GM19324 (cell line): ENCODE data around the gene MAGI1.
"Not testable (repeated sequence)": the region's sequence is repeated elsewhere in the genome, so short reads cannot be mapped to it uniquely, and the experiment has no call there.

Source experiments
- ATAC-seq: cut with Tn5 transposase; IDR thresholded peaks from one replicate; pipeline ENCODE4 v1.9.1; 2021; ENCODE audit warnings: mild to moderate bottlenecking, moderate library complexity; ENCODE audit not compliant: unreplicated experiment, low FRiP score

Gene MAGI1

DNA sequence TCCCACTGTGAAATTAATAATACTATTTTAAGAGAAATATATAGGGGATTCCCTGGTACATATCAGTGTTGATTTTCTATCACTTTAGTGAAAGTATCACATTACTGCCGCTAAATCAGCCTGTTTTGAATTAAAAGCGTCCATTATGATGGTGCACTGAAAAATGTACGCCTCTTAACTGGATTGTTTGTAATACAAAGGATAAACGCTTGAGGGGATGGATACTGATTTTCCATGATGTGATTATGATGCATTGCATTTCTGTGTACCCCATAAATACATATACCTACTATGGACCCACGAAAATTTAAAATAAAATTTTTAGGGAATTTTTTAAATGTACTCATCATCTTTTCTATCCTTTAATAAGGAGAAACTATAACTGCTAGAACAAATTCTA is 478.6 kb downstream of the MAGI1 start:
- no peak for ATAC-seq

- ATAC-seq, result no peak
Measured at GRCh38 chr3:65559643-65560042, 479.1 kb downstream of the MAGI1 start.

DNA sequence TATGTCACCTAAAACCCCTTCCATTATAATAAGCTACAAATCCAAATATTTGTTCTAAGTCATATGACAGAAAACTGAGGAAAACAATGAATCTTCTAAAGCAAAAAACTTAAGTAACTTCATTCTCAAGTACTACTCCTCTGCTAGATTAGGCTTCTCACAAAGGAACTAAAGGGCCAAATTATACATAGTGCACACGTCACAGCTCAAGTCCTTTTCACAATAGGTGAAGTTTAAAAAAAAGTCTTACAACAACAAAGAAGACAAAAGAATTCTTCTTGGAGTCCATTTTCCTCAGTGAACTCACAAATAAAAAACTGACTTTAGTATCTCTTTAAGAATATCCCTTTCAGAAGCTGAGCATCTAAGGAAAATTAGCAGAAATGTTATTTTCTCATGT is 479.9 kb downstream of the MAGI1 start:
- ATAC-seq, result no peak

DNA sequence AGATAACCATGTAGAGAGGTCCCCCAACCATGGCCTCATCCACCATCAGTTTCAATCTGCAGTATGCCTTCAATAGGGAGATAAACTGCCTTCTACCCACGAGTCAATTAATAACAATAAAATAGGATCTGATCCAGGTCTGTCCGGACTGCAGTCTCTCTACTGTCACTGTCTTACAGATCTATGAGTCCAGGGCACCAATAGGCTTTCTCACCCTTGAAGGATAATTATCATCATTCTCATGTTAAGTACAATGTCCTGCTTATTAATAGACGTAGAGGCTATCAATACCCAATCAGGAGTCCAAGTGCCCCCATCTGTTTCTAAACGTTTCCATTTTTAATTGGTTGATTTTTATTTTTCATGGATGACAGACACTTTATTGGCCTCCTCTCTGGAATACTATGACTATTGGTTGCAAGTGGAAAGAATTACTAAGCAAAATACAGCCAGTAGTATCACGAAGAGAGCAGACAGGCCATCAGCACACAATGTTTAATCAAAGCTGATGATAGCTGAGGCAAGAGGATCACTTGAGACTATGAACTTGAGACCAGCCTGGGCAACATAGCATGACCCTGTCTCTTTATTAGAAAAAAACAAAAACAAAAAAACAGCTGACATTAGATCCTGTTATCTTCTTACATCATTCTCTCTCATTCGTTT is 480.7 kb downstream of the MAGI1 start:
- ATAC-seq, result no peak

- ATAC-seq, result no peak
Measured at GRCh38 chr3:65556934-65557577, 481.7 kb downstream of the MAGI1 start.

- no peak for ATAC-seq
Measured at GRCh38 chr3:65552434-65552833, 486.3 kb downstream of the MAGI1 start.

GRCh38 chr3:65551945-65552344 is 486.8 kb downstream of the MAGI1 start:
- ATAC-seq, result no peak

DNA sequence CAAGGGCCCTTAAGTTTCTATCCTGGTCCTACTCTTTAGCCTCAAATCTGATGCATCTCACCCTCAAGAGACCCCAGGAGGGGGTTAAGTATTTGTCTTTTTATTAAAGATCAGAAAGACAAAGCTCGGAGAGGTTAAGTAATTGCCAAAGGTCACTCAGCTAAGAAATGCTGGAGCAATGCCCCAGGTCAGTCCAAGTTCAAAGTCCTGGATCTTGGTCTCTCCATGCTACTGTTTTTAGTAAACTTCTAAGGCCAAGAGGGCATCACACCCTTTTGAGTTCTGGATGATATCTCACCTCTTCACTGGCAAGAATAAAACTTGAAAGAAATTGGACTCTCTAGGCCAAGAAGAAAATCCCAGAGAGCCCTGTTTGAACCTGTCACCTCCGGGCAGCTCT is 488.6 kb downstream of the MAGI1 start:
- ATAC-seq, result no peak

DNA sequence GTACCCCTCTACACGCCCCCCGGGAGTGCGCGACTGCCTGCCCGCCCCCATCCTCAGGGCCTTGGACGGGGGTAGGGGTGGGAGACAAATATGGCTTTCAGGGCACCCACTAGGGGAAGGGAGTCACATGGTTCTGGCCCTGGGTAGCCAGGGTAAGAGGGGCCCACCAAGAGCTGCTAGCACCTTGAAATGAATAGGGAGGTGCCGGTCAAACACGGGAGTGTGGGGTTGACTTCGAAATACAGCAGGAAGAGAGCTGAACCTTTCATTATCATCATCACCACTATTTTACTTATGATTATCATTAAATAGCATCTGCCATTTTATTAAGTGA is 489.1 kb downstream of the MAGI1 start:
- no peak for ATAC-seq

DNA sequence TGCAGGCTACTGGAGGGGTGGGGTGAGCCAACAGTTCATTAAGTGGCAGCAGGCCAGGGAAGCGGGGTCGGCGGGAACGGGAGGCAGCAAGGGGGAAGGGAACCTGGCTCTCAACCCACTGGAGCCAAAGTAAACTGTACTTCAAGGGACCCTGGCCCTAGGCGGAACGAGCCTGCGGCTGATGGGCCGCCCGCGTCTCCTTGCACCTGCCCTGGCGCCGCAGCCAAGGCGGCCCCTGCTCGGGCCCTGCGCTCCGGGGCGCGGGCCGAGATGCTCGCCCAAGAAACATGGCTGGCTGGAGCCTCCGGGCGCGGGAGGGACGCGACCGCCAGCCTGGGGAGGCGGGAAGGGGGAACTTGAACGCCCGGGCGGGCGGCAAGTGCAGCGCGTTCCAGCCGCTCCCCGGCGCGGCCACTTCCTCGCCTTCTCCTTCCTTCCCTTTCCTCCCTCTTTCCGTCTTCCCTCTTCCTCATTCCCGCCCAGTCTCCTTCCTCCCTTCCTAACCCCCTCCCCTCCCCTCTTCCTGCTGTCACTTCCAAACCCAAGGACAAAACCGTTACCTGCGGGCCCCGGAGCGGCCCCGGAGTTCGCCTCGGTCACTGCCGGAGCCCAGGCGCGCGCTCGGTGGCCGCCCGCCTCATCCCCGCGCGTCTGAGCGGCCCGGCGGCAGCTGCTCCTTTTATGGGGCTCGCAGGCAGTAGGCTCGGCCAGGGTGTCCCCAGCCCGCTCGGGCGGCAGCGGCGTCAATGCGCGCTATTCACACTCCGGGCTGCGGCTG is 489.7 kb downstream of the MAGI1 start:
- ATAC-seq, result no peak

DNA sequence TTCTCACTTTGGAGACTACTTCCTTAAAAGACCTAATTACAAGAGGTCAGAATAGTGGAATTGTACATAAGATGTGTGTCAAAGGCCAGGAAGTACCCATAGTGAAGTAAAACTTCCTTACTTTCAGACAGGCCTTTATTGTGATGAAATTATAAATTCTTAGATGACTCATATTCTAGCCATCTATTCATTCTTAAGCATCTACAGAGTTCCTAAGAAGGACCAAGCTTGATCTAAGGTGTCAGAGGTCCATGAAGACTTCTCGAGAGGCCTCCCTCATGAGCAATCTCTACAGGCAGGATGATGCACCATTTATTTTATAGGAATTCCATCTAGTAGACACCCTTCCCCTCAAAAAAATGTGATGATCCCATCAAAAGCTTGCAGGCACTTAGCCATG is 493.3 kb downstream of the MAGI1 start:
- no peak for ATAC-seq

DNA sequence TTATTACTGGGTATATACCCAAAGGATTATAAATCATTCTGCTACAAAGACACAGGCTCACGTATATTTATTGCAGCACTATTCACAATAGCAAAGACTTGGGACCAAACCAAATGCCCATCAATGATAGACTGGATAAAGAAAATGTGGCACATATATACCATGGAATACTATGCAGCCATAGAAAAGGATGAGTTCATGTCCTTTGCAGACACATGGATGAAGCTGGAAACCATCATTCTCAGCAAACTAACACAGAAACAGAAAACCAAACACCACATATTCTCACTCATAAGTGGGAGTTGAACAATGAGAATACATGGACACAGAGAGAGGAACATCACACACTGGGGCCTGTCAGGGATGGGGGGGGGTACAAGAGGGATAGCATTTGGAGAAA is 495.3 kb downstream of the MAGI1 start:
- not testable (repeated sequence) for ATAC-seq

DNA sequence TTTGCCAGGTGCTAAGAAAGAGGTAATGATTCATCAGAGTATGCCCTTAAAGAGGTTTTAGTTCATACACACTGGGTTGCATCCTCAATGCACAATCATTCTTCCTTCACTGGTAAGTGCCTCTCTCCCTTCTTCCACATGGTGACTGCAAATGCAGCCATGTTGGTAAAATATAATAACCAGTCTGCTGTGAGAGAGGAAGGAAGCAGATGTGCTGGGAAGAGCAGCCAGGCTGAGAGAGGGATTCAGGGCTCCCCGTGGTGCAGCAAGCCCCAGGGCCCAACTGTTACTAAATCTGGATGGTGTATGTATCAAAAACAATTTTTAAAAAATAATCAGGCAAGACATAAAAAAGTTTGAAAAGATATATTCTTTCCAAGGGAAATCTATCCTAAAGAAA is 498.1 kb downstream of the MAGI1 start:
- ATAC-seq, result no peak

DNA sequence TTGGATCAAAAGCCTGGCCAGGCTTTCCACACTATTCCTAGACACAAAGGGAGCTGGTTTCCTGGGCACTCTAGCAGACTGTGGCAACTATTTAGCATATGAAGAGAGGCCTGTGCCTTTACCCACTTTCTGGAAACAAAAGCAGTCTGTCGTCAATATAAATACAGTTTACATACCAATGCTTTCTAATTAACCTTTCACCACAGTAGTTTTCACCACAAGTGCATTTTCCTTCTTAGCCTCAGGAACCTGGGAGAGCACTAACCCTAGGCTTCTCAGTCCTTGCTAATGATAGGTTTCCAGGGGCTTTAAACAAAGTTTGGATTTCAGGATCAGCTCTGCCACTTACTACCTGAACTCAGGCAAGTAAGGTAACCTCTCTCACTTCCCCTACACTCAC is 499.1 kb downstream of the MAGI1 start:
- no peak for ATAC-seq

- ATAC-seq, result no peak
Measured at GRCh38 chr3:65538101-65538500, 500.6 kb downstream of the MAGI1 start.

GRCh38 chr3:65537109-65537508 is 501.6 kb downstream of the MAGI1 start:
- ATAC-seq, result no peak

- no peak for ATAC-seq
Measured at GRCh38 chr3:65535260-65535659, 503.5 kb downstream of the MAGI1 start.

GRCh38 chr3:65534805-65535204 is 503.9 kb downstream of the MAGI1 start:
- ATAC-seq, result no peak

- ATAC-seq, result no peak
Measured at GRCh38 chr3:65532749-65533148, 506.0 kb downstream of the MAGI1 start.

GRCh38 chr3:65532215-65532614 is 506.5 kb downstream of the MAGI1 start:
- no peak for ATAC-seq

GRCh38 chr3:65531499-65531898 is 507.2 kb downstream of the MAGI1 start:
- ATAC-seq, result no peak

DNA sequence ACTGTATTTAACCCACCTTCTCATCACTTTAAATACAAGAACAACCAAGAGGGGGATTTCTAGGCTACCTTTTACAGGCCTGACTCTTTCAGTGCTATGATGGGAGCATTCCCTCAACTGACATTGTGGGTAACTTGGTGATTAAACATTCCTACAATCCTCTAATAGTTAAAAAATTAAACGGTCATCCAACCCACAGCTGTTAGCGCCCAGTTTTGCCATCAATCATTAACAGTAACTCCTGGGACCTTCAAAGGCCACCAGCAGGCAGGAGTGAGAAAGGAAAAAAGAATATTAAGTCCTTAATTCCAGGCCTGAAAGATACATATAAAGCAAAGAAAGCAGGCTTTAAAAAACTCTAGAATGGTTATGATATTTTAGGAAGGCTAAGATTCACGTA is 512.1 kb downstream of the MAGI1 start:
- ATAC-seq, result no peak
